ENCODE data around the gene SAP25.

- TF ChIP-seq CTCF (IDR thresholded peaks at IDR 0.05; ENCODE audit: low read depth, low read length) (no peak), EZH2phosphoT487 (IDR thresholded peaks at IDR 0.05; ENCODE audit: low read depth) (no peak)
These were observed 1.9 kb downstream of the SAP25 start for GRCh38 chr7:100571829-100572116.
